GM23338 (cell line): Measurements from ENCODE around the gene AZIN2. TPM values are rescaled to one million over a fixed set of nuclear protein-coding genes. Genes with fewer than 3 reads are reported as not detected.

Experiments
- ATAC-seq: fragments of 200-7000 bp; cut with Tn5 transposase; 3 replicates; pipeline ENCODE4 v1.9.1; 2020
- DNase-seq: peaks from one replicate; pipeline ENCODE4 v3.0.0-alpha.2; 2015; ENCODE audit warnings: low spot score
- H2AFZ ChIP-seq: fragments of 200-600 bp; sonication (generic); 2 replicates; pipeline ENCODE4 v1.8.0; 2016; ENCODE audit warnings: antibody characterized with exemption, mild to moderate bottlenecking, moderate library complexity
- H3F3A ChIP-seq: fragments of 200-600 bp; sonication (generic); replicated peaks from 2 replicates; pipeline ENCODE4 v1.8.0; 2017; ENCODE audit warnings: antibody characterized with exemption, mixed run types, low read depth
- H3K27ac ChIP-seq: fragments of 200-600 bp; sonication (generic); 2 replicates; pipeline ENCODE4 v1.6.1; 2016; ENCODE audit warnings: low read depth
- H3K27me3 ChIP-seq: fragments of 200-600 bp; sonication (generic); 2 replicates; pipeline ENCODE4 v1.8.0; 2016; ENCODE audit warnings: mild to moderate bottlenecking, mixed run types, moderate library complexity; ENCODE audit not compliant: insufficient read depth
- H3K36me3 ChIP-seq: fragments of 200-600 bp; sonication (generic); 2 replicates; pipeline ENCODE4 v1.8.0; 2016; ENCODE audit warnings: mild to moderate bottlenecking; ENCODE audit not compliant: insufficient read depth
- H3K4me1 ChIP-seq: fragments of 200-600 bp; sonication (generic); 2 replicates; pipeline ENCODE4 v1.8.0; 2016; ENCODE audit warnings: mild to moderate bottlenecking, moderate library complexity; ENCODE audit not compliant: insufficient read depth
- H3K4me2 ChIP-seq: fragments of 200-600 bp; sonication (generic); 2 replicates; pipeline ENCODE4 v1.7.1; 2017; ENCODE audit warnings: mixed run types
- H3K4me3 ChIP-seq: fragments of 200-600 bp; sonication (generic); 2 replicates; pipeline ENCODE4 v1.6.1; 2016; ENCODE audit warnings: mixed run types
- H3K79me2 ChIP-seq: fragments of 200-600 bp; sonication (generic); replicated peaks from 2 replicates; pipeline ENCODE4 v1.8.0; 2017; ENCODE audit warnings: mild to moderate bottlenecking; ENCODE audit not compliant: insufficient read depth
- H3K9me2 ChIP-seq: fragments of 200-600 bp; sonication (generic); 2 replicates; pipeline ENCODE4 v1.8.0; 2017; ENCODE audit not compliant: insufficient read depth
- H4K20me1 ChIP-seq: fragments of 200-600 bp; sonication (generic); replicated peaks from 2 replicates; pipeline ENCODE4 v1.8.0; 2017; ENCODE audit warnings: mild to moderate bottlenecking; ENCODE audit not compliant: insufficient read depth
- H3K27ac Mint-ChIP-seq: 2 replicates; pipeline ENCODE4 v1.8.0; 2020; ENCODE audit warnings: inconsistent platforms, mild to moderate bottlenecking, moderate library complexity, mixed read lengths
- H3K27me3 Mint-ChIP-seq: 3 replicates; pipeline ENCODE4 v1.8.0; 2022; ENCODE audit warnings: low read depth, mild to moderate bottlenecking, moderate library complexity, mixed read lengths, inconsistent platforms; ENCODE audit not compliant: insufficient read depth, poor library complexity
- H3K36me3 Mint-ChIP-seq: 3 replicates; pipeline ENCODE4 v1.8.0; 2021; ENCODE audit warnings: low read depth, mild to moderate bottlenecking, inconsistent platforms, moderate library complexity, mixed read lengths
- H3K4me1 Mint-ChIP-seq: 3 replicates; pipeline ENCODE4 v1.8.0; 2020; ENCODE audit warnings: mild to moderate bottlenecking, inconsistent platforms, mixed read lengths
- H3K4me3 Mint-ChIP-seq: 3 replicates; pipeline ENCODE4 v1.8.0; 2021; ENCODE audit warnings: moderate library complexity, mild to moderate bottlenecking, inconsistent platforms, mixed read lengths
- H3K9me3 Mint-ChIP-seq: 3 replicates; pipeline ENCODE4 v1.8.0; 2020; ENCODE audit warnings: moderate library complexity, mild to moderate bottlenecking, inconsistent platforms, mixed read lengths
- CREB1 ChIP-seq: fragments of 250-450 bp; sonication (Bioruptor Pico); IDR thresholded peaks from 2 replicates; pipeline ENCODE4 v1.5.0; 2020; ENCODE audit warnings: low read depth, mild to moderate bottlenecking, moderate library complexity
- CTCF ChIP-seq, 2 experiments: fragments of 200-600 bp in 1 of 2; sonication (generic) in 1 of 2; conservative IDR thresholded peaks; 2 replicates each; pipeline versions ENCODE4 v1.5.1 to v1.6.1; 2016 to 2017; ENCODE audit warnings: antibody characterized with exemption in 2 of 2, low read depth in 2 of 2, mild to moderate bottlenecking in 2 of 2, moderate library complexity in 1 of 2
- EZH2 ChIP-seq: fragments of 200-600 bp; sonication (generic); IDR thresholded peaks from one replicate; pipeline ENCODE4 v1.8.0; 2017; ENCODE audit warnings: antibody characterized with exemption, mild to moderate bottlenecking, low read depth; ENCODE audit not compliant: unreplicated experiment
- EZH2phosphoT487 ChIP-seq: fragments of 200-600 bp; sonication (generic); IDR thresholded peaks from one replicate; pipeline ENCODE4 v1.8.1; 2018; ENCODE audit warnings: antibody characterized with exemption; ENCODE audit not compliant: unreplicated experiment
- JUNB ChIP-seq: IDR thresholded peaks from one replicate; pipeline ENCODE4 v1.6.1; 2016; ENCODE audit warnings: antibody characterized with exemption; ENCODE audit not compliant: unreplicated experiment
- NANOG ChIP-seq: IDR thresholded peaks from 2 replicates; pipeline ENCODE4 v1.6.1; 2016; ENCODE audit warnings: antibody characterized with exemption, borderline replicate concordance
- POLR2AphosphoS5 ChIP-seq: IDR thresholded peaks from 2 replicates; pipeline ENCODE4 v1.6.1; 2016; ENCODE audit warnings: antibody characterized with exemption, low read depth
- REST ChIP-seq: IDR thresholded peaks from one replicate; pipeline ENCODE4 v1.6.1; 2018; ENCODE audit warnings: antibody characterized with exemption; ENCODE audit not compliant: unreplicated experiment
- STAT1 ChIP-seq: IDR thresholded peaks from one replicate; pipeline ENCODE4 v1.6.1; 2016; ENCODE audit warnings: antibody characterized with exemption; ENCODE audit not compliant: unreplicated experiment
- ZNF114 ChIP-seq: fragments of 250-450 bp; sonication (Bioruptor Pico); IDR thresholded peaks from 2 replicates; pipeline ENCODE4 v1.5.0; 2020; ENCODE audit warnings: mild to moderate bottlenecking, moderate library complexity
- ZNF331 ChIP-seq: fragments of 250-450 bp; sonication (Bioruptor Pico); IDR thresholded peaks from 2 replicates; pipeline ENCODE4 v1.5.0; 2020; ENCODE audit warnings: low read depth, mild to moderate bottlenecking, moderate library complexity
- polyA plus RNA-seq: library from polyadenylated mRNA; unstranded; fragments of >200 nt; fragmentation: Nextera tagmentation; extraction: Ambion mirVana; gene quantifications from 2 replicates; pipeline ENCODE4 v1.2.1, GENCODE V29; 2016
- total RNA-seq: library from RNA; depleted of rRNA; stranded (reverse); fragments of >200 nt; shearing (Covaris generic); gene quantifications from 2 replicates; pipeline ENCODE4 v1.2.3, GENCODE V29; 2014
- TF ChIP-seq, protein P1 (sequence below): fragments of 250-450 bp; sonication (Bioruptor Pico); IDR thresholded peaks from 2 replicates; pipeline ENCODE4 v1.5.0; 2020; ENCODE audit warnings: mild to moderate bottlenecking, moderate library complexity
- TF ChIP-seq, protein P2 (sequence below): IDR thresholded peaks from 2 replicates; pipeline ENCODE4 v1.6.1; 2016; ENCODE audit warnings: antibody characterized with exemption

AZIN2 gene
- total and polyA plus RNA-seq, 2 experiments from 2014 or later, result 0.37 to 1.2 TPM

- TF ChIP-seq POLR2AphosphoS5 (no peak), REST (no peak), CTCF (conservative IDR thresholded peaks at IDR 0.05; ENCODE audit: low read depth in 2 of 2) (no peak), EZH2phosphoT487 (no peak), ZNF114 (CRISPR knock-in tag) (no peak), CREB1 (CRISPR knock-in tag) (no peak), ZNF331 (CRISPR knock-in tag) (no peak), STAT1 (no peak), NANOG (no peak), JUNB (no peak), EZH2 (no peak)
- TF ChIP-seq, protein P1, sequence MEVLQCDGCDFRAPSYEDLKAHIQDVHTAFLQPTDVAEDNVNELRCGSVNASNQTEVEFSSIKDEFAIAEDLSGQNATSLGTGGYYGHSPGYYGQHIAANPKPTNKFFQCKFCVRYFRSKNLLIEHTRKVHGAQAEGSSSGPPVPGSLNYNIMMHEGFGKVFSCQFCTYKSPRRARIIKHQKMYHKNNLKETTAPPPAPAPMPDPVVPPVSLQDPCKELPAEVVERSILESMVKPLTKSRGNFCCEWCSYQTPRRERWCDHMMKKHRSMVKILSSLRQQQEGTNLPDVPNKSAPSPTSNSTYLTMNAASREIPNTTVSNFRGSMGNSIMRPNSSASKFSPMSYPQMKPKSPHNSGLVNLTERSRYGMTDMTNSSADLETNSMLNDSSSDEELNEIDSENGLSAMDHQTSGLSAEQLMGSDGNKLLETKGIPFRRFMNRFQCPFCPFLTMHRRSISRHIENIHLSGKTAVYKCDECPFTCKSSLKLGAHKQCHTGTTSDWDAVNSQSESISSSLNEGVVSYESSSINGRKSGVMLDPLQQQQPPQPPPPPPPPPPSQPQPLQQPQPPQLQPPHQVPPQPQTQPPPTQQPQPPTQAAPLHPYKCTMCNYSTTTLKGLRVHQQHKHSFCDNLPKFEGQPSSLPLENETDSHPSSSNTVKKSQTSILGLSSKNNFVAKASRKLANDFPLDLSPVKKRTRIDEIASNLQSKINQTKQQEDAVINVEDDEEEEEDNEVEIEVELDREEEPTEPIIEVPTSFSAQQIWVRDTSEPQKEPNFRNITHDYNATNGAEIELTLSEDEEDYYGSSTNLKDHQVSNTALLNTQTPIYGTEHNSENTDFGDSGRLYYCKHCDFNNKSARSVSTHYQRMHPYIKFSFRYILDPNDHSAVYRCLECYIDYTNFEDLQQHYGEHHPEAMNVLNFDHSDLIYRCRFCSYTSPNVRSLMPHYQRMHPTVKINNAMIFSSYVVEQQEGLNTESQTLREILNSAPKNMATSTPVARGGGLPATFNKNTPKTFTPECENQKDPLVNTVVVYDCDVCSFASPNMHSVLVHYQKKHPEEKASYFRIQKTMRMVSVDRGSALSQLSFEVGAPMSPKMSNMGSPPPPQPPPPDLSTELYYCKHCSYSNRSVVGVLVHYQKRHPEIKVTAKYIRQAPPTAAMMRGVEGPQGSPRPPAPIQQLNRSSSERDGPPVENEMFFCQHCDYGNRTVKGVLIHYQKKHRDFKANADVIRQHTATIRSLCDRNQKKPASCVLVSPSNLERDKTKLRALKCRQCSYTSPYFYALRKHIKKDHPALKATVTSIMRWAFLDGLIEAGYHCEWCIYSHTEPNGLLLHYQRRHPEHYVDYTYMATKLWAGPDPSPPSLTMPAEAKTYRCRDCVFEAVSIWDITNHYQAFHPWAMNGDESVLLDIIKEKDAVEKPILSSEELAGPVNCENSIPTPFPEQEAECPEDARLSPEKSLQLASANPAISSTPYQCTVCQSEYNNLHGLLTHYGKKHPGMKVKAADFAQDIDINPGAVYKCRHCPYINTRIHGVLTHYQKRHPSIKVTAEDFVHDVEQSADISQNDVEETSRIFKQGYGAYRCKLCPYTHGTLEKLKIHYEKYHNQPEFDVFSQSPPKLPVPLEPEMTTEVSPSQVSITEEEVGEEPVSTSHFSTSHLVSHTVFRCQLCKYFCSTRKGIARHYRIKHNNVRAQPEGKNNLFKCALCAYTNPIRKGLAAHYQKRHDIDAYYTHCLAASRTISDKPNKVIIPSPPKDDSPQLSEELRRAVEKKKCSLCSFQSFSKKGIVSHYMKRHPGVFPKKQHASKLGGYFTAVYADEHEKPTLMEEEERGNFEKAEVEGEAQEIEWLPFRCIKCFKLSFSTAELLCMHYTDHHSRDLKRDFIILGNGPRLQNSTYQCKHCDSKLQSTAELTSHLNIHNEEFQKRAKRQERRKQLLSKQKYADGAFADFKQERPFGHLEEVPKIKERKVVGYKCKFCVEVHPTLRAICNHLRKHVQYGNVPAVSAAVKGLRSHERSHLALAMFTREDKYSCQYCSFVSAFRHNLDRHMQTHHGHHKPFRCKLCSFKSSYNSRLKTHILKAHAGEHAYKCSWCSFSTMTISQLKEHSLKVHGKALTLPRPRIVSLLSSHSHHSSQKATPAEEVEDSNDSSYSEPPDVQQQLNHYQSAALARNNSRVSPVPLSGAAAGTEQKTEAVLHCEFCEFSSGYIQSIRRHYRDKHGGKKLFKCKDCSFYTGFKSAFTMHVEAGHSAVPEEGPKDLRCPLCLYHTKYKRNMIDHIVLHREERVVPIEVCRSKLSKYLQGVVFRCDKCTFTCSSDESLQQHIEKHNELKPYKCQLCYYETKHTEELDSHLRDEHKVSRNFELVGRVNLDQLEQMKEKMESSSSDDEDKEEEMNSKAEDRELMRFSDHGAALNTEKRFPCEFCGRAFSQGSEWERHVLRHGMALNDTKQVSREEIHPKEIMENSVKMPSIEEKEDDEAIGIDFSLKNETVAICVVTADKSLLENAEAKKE, result no peak
- TF ChIP-seq, protein P2, sequence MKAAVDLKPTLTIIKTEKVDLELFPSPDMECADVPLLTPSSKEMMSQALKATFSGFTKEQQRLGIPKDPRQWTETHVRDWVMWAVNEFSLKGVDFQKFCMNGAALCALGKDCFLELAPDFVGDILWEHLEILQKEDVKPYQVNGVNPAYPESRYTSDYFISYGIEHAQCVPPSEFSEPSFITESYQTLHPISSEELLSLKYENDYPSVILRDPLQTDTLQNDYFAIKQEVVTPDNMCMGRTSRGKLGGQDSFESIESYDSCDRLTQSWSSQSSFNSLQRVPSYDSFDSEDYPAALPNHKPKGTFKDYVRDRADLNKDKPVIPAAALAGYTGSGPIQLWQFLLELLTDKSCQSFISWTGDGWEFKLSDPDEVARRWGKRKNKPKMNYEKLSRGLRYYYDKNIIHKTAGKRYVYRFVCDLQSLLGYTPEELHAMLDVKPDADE, result no peak
- Histone ChIP-seq H3K36me3 (no peaks in the 10 kb centered on the region), H2AFZ (no peak overlapping the region), H3K4me1 (no peaks in the 10 kb centered on the region), H4K20me1 (no peaks in the 10 kb centered on the region), H3K27ac (no peak overlapping the region), H3F3A (no peaks in the 10 kb centered on the region), H3K79me2 (no peaks in the 10 kb centered on the region), H3K4me3 (no peak overlapping the region), H3K4me2 (no peak overlapping the region), H3K9me2 (no peaks in the 10 kb centered on the region), H3K27me3 (no peaks in the 10 kb centered on the region)
- Mint-ChIP-seq H3K36me3 (no peaks in the 10 kb centered on the region), H3K27ac (no peak overlapping the region), H3K9me3 (no peaks in the 10 kb centered on the region), H3K27me3 (no peaks in the 10 kb centered on the region), H3K4me3 (no peak overlapping the region), H3K4me1 (no peaks in the 10 kb centered on the region)
- DNase-seq, result no peak
- no peak for ATAC-seq
These were observed 29.5 kb downstream of the AZIN2 start for GRCh38 chr1:33110477-33110876.
